22Rv1 (cell line): Measurements from ENCODE around the gene PRKCE.

Experiments
- H3K27ac ChIP-seq: fragments of 450-650 bp; 2 replicates; pipeline ENCODE4 v1.5.1; 2017
- CTCF ChIP-seq: fragments of 450-650 bp; IDR thresholded peaks from 2 replicates; pipeline ENCODE4 v1.5.1; 2017; ENCODE audit warnings: mild to moderate bottlenecking
- ZFX ChIP-seq: fragments of 450-650 bp; IDR thresholded peaks from 2 replicates; pipeline ENCODE4 v1.6.1; 2017; ENCODE audit warnings: antibody characterized with exemption, borderline replicate concordance

The PRKCE gene

GRCh38 chr2:46018773-46019591, 367.5 kb downstream of the PRKCE start:
- no peak for TF ChIP-seq CTCF
- no peak for TF ChIP-seq ZFX
- H3K27ac ChIP-seq: no peak overlapping the region

GRCh38 chr2:46020416-46020815, 368.9 kb downstream of the PRKCE start:
- no peak overlapping the region for H3K27ac ChIP-seq
- no peak for TF ChIP-seq ZFX
- no peak for TF ChIP-seq CTCF

- no peak for TF ChIP-seq CTCF
- no peak for TF ChIP-seq ZFX
- no peak overlapping the region for H3K27ac ChIP-seq
Measured at GRCh38 chr2:46023165-46023854, 371.8 kb downstream of the PRKCE start.

- H3K27ac ChIP-seq: no peak overlapping the region
- no peak for TF ChIP-seq CTCF
- TF ChIP-seq ZFX: no peak
Measured at GRCh38 chr2:46024146-46024779, 372.8 kb downstream of the PRKCE start.

GRCh38 chr2:46025081-46025480, 373.6 kb downstream of the PRKCE start:
- TF ChIP-seq ZFX (no peak), CTCF (no peak)
- no peak overlapping the region for H3K27ac ChIP-seq

GRCh38 chr2:46025676-46026075, 374.2 kb downstream of the PRKCE start:
- TF ChIP-seq CTCF: no peak
- no peak for TF ChIP-seq ZFX
- no peak overlapping the region for H3K27ac ChIP-seq

- TF ChIP-seq ZFX (no peak), CTCF (no peak)
- no peak overlapping the region for H3K27ac ChIP-seq
Measured at GRCh38 chr2:46026431-46026830, 375.0 kb downstream of the PRKCE start.
